GM18907 (cell line): ENCODE data around the gene PRR29.

Experiments
- ATAC-seq: cut with Tn5 transposase; IDR thresholded peaks from one replicate; pipeline ENCODE4 v1.9.1; 2021; ENCODE audit warnings: mild to moderate bottlenecking, moderate library complexity; ENCODE audit not compliant: unreplicated experiment

The PRR29 gene

GRCh38 chr17:64008830-64009229 is 10.7 kb downstream of the PRR29 start:
- no peak for ATAC-seq

GRCh38 chr17:64009571-64010402 is 11.6 kb downstream of the PRR29 start:
- no peak for ATAC-seq

DNA sequence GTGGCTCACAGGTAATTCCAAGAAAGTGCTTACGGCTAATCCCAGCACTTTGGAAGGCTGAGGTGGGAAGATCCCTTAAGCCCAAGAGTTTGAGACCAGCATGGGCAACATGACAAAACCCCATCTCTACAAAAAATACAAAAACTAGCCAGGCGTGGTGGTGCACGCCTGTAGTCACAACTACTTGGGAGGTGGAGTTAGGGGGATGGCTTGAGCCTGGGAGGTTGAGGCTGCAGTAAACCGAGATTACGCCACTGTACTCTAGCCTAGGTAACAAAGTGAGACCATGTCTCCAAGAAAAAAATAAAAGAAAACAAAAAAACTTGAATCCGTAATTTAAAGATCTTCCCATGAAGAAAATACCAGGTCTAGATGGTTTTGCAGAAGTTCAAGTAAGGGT is 17.3 kb downstream of the PRR29 start:
- ATAC-seq, result no peak

DNA sequence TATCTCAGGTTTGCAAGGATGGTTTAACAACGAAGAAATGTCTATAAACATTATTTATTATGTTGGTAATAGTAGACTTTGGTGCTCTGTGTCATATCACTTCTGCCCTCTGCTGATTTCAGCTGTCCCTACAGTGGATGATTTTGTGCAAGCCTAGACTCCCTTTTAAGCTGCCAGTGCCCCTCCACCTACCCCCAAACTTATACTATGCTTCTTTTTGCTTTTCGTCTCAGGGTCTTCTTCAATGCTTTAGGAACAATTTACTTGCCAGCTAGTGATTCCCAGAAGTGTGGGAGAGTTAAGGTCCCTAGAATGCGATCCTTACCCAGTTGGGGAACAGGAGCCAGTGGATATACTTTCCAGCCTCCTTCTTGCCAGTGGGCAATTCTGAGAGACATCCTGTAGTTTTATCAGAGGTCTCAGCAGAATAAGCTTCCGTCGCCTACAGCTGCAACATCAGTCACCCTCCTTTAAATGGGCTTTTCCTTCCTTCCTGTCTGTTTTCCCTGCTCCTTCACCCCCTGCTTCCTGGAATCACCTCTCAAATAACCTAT is 18.2 kb downstream of the PRR29 start:
- ATAC-seq, result no peak

- ATAC-seq, result no peak
These were observed 18.8 kb downstream of the PRR29 start for GRCh38 chr17:64016974-64017373.

DNA sequence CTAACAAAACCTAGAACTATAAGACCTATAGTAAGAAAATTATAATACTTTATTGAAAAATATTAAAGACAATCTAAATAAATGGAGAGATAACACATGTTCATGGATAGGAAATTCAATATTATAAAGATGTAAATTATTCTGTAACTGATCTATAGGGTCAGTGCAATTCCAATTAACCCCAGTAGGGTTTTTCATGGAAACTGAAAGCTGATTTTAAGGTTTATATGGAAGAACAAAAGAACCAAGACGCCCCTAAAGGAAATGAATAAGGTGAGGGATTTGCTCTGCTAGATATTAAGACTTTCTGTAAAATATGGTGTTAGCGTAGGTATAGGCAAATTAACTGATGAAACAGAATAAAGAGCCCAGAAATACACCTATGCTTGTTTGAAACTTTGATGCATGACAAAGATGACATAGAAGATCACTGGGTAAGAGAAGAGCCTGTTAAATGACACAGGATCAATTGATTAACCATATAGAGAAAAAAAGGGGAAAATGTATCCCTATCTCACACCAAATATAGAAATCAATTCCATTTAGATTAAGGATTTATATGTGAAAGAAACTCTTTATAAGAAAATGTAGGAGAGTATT is 19.3 kb downstream of the PRR29 start:
- ATAC-seq, result no peak

GRCh38 chr17:64019551-64019961 is 21.4 kb downstream of the PRR29 start:
- peak; percentile 10 for ATAC-seq

DNA sequence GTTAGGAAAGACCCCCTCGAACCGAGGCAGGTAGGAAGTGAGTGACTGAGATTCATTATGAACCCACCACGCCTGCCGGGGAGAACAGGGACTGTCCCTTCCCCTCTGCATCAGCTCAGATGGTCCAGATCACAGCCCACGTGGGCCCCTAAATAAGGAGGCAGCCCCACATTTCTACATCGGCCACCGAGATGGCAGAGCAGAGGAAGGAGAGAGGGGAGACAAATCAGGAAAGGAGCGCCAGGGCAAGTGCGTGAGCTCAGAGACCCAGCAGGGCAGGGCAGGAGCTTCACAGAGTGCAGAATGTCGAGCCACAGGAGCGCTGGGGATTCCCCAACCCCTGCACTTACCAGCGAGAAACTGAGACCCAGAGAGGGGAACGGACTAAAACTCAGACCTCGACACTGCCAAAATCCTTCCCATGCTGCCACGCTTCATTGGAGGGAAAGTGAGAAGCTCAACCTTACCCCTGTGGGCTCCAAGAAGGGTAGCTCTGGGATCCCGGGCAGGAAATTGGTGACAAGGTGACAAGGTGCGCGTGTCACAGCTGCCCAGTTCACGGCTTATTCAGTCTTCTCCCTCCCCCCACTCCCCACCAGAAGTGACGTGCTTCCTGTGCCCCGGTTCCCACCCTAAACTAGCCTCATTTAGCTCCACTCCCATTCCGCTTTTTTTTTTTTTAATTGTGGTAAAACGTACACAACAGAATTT is 22.1 kb downstream of the PRR29 start, which contains the start of gene ICAM2:
Gene ICAM2 (minus strand): TSS at position 578 of the 711 bp plus-strand sequence. CDS start 13,942 bp downstream, outside the sequence.
- peak; percentile 58 for ATAC-seq

DNA sequence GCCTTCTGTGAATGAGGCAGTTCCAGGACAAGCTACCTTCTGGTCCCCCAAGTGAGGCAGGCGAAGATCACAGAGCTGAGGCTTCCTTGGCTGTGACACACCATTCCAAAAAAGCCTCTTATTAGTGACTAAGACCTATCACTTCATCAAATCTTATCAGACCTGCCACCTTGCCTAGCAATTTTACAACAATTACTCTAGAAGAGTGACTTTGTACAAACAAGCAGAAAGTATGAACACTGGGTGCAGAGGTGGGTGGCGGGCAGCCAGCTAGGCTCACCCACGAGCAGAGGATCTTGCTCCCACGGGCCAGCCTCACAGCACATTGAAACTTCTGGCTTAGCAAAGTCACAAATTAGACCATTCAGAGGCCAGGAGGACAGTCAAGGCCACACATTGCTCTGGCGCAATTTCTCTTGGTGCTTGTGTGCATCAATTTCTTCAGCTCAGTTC is 24.5 kb downstream of the PRR29 start:
- ATAC-seq, result no peak

DNA sequence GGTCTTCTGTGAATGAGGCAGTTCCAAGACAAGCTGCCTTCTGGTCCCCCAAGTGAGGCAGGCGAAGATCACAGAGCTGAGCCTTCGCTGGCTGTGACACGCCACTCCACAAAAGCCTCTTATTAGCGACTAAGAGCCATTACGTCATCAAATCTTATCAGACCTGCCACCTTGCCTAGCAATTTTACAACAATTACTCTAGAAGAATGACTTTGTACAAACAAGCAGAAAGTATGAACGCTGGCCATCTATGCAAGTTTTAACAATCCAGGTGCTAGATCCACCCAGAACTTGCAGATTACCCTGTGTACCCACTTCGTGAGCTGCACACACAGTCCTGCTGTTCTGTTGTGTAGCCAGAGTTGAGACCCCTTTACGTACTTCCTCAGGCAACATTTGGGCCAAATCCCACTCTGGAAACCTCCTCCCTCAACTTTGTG is 26.1 kb downstream of the PRR29 start:
- no peak for ATAC-seq

GRCh38 chr17:64024781-64025731 is 26.9 kb downstream of the PRR29 start:
- ATAC-seq, result no peak

- ATAC-seq, result peak; percentile 64
These were observed 27.7 kb downstream of the PRR29 start for GRCh38 chr17:64025732-64026294.

GRCh38 chr17:64028874-64029464 is 30.8 kb downstream of the PRR29 start:
- ATAC-seq, result no peak

- ATAC-seq, result no peak
These were observed 33.9 kb downstream of the PRR29 start for GRCh38 chr17:64032081-64032480.

DNA sequence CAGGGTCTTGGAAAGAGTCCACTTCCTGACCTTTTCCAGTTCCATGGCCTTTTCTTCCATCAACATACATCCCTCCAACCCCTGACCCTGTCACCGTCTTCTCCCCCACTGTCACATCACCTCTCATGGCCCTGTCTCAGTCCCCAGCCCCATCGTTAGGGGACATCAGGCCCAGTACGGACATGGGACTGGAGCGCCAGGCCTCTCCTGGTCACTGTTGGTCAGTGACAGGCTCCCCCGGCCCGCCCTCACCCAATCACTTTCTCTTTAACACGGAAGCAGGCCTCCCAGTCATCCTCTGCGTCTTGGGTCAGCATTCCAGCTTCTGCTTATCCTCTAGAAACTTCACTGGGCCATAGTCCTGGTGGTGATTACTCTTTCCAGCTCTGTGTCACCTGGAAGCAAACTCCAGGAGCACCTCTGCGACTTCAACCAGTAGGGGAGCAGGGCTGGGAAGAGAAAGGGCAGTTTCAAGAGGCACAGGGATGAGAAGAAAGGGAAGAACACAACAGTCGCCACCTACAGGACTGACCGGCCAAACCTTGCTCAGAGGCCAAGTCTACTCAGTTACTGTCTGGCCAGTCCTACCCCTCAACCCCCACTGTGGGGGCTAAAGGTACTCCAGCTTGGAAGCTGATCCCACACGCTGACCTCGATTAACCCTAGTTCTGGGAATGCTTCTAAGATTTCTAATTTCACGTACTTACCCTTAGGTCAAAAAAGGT is 38.2 kb downstream of the PRR29 start:
- no peak for ATAC-seq

- no peak for ATAC-seq
These were observed 39.0 kb downstream of the PRR29 start for GRCh38 chr17:64037180-64037579.

DNA sequence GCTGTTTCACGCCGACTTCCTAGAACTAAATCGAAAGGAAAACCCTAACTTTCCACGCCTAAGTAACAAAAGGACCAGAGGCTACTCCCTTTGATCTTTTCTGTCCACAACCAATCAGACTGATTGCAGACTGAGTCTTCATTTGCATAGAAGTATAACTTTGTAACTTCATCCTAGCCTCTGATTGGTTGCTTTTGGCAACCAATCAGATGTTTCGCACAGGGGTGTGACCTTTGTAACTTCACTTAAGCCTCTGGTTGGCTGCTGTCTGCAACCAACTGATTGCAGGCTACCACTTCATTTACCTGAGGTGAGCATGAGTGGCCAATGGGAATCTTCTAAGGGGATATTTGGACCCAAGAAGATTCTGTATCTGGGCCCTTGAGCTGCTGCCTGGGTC is 39.7 kb downstream of the PRR29 start:
- no peak for ATAC-seq

DNA sequence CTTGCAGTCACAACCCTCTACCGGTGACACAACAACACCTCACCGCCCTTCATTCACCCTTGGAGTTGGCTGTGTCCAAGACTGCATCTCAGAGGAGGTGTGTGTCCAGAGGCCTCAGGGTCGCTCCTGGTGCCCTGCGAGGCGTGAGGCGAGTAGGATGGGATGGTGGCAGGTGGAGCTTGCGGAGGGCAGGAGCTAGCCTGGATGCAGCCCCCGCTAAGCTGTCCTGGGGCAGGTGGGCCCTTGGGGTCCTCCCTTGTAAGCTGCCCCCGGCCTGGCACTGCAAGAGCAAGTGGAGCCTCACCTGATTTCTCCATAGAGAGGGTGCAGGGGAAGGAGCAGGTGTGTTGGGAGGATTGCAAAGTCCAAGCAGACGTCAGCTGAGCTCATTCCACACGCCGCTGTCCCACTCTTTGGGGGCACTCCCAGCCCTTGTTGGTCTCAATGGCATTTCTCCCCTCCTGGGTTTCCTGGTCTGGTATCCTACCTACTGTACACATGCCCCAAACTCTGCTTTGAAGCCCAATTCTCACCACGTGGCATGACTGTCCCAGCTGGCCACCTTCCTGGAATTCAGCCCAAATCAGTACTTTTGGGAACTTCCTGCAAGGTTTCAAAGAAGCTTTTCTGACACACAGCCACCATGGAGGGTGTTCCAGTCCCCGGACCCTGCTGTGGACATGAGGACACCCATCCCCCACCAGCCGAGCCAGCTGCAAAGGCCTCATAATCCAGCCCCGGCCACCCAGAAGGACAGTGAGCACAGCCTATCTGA is 40.4 kb downstream of the PRR29 start:
- no peak for ATAC-seq
